D721Med (cell line): ENCODE data around the gene ASPG.

Experiments used
- DNase-seq: peaks from one replicate; pipeline ENCODE4 v3.0.0; 2011; ENCODE audit warnings: low spot score; ENCODE audit not compliant: insufficient read length
- FAIRE-seq: peaks from 2 replicates; lab custom pipeline; 2011; peaks lifted over from hg19 to GRCh38; lab: Jason Lieb, UNC
- CTCF ChIP-seq: IDR thresholded peaks from 2 replicates; pipeline ENCODE4 v1.5.1; 2012; ENCODE audit warnings: mild to moderate bottlenecking, control low read depth; ENCODE audit not compliant: insufficient read depth; ENCODE audit errors: missing control alignments

Gene ASPG

GRCh38 chr14:104102282-104102914 lies 16.9 kb downstream of the ASPG start:
- no peak for DNase-seq
- no peak for FAIRE-seq
- no peak for TF ChIP-seq CTCF

- no peak for TF ChIP-seq CTCF
- no peak for DNase-seq
- FAIRE-seq: no peak
Observed at GRCh38 chr14:104103061-104103445, 17.6 kb downstream of the ASPG start.

GRCh38 chr14:104103446-104104075 lies 18.1 kb downstream of the ASPG start:
- FAIRE-seq: no peak
- TF ChIP-seq CTCF: no peak
- no peak for DNase-seq

- FAIRE-seq (no peak), DNase-seq (no peak)
- TF ChIP-seq CTCF: no peak
Observed at GRCh38 chr14:104104076-104104901, 18.8 kb downstream of the ASPG start.

GRCh38 chr14:104105071-104105821 lies 19.7 kb downstream of the ASPG start:
- no peak for DNase-seq
- TF ChIP-seq CTCF: no peak
- FAIRE-seq: no peak

GRCh38 chr14:104105822-104106470 lies 20.4 kb downstream of the ASPG start:
- TF ChIP-seq CTCF: no peak
- DNase-seq (no peak), FAIRE-seq (no peak)
